IPS-20b (cell line): ENCODE measurements around the gene VEPH1.

Source experiments
- H3K27ac ChIP-seq: one replicate; pipeline ENCODE4 v1.5.1; 2013; ENCODE audit warnings: low read length
- H3K27me3 ChIP-seq: 2 replicates; pipeline ENCODE4 v1.6.1; 2013; ENCODE audit warnings: mild to moderate bottlenecking, low read length, inconsistent platforms; ENCODE audit not compliant: insufficient read depth
- H3K36me3 ChIP-seq: 2 replicates; pipeline ENCODE4 v1.6.1; 2013; ENCODE audit warnings: low read depth, mild to moderate bottlenecking, inconsistent platforms, low read length, moderate library complexity; ENCODE audit not compliant: insufficient read depth
- H3K4me1 ChIP-seq: 2 replicates; pipeline ENCODE4 v1.6.1; 2013; ENCODE audit warnings: mild to moderate bottlenecking, control low read depth, inconsistent platforms, low read length, moderate library complexity; ENCODE audit not compliant: insufficient read depth
- H3K4me3 ChIP-seq: 2 replicates; pipeline ENCODE4 v1.5.1; 2013; ENCODE audit warnings: mild to moderate bottlenecking, low read length, inconsistent platforms
- H3K9ac ChIP-seq: 2 replicates; pipeline ENCODE4 v1.6.1; 2013; ENCODE audit warnings: low read depth, mild to moderate bottlenecking, inconsistent platforms, low read length, moderate library complexity
- H3K9me3 ChIP-seq: 2 replicates; pipeline ENCODE4 v1.6.1; 2013; ENCODE audit warnings: mild to moderate bottlenecking, low read depth, low read length, inconsistent platforms; ENCODE audit not compliant: insufficient read depth

VEPH1 gene

GRCh38 chr3:157471064-157471463 is 32.2 kb downstream of the VEPH1 start:
- Histone ChIP-seq H3K27me3 (no peaks in the 10 kb centered on the region), H3K27ac (no peak overlapping the region), H3K36me3 (no peaks in the 10 kb centered on the region), H3K9me3 (no peaks in the 10 kb centered on the region), H3K4me3 (no peak overlapping the region), H3K4me1 (no peaks in the 10 kb centered on the region), H3K9ac (no peak overlapping the region)

GRCh38 chr3:157469561-157470294 is 33.5 kb downstream of the VEPH1 start:
- Histone ChIP-seq H3K27me3 (no peaks in the 10 kb centered on the region), H3K4me1 (no peaks in the 10 kb centered on the region), H3K9me3 (no peaks in the 10 kb centered on the region), H3K9ac (no peak overlapping the region), H3K4me3 (no peak overlapping the region), H3K36me3 (no peaks in the 10 kb centered on the region), H3K27ac (no peak overlapping the region)

- no peak overlapping the region for H3K27ac ChIP-seq
- no peak overlapping the region for H3K4me3 ChIP-seq
- H3K27me3 ChIP-seq, result no peaks in the 10 kb centered on the region
- H3K9me3 ChIP-seq, result no peaks in the 10 kb centered on the region
- H3K36me3 ChIP-seq, result no peaks in the 10 kb centered on the region
- no peaks in the 10 kb centered on the region for H3K4me1 ChIP-seq
- no peak overlapping the region for H3K9ac ChIP-seq
These were observed 36.0 kb downstream of the VEPH1 start for GRCh38 chr3:157467200-157467599.

- H3K4me3 ChIP-seq, result no peak overlapping the region
- no peak overlapping the region for H3K27ac ChIP-seq
- no peak overlapping the region for H3K9ac ChIP-seq
- no peaks in the 10 kb centered on the region for H3K4me1 ChIP-seq
- H3K9me3 ChIP-seq, result no peaks in the 10 kb centered on the region
- no peaks in the 10 kb centered on the region for H3K27me3 ChIP-seq
- H3K36me3 ChIP-seq, result no peaks in the 10 kb centered on the region
These were observed 37.5 kb downstream of the VEPH1 start for GRCh38 chr3:157465741-157466140.

GRCh38 chr3:157464321-157464720 is 38.9 kb downstream of the VEPH1 start:
- Histone ChIP-seq H3K27me3 (no peaks in the 10 kb centered on the region), H3K36me3 (no peaks in the 10 kb centered on the region), H3K27ac (no peak overlapping the region), H3K4me1 (no peaks in the 10 kb centered on the region), H3K9ac (no peak overlapping the region), H3K9me3 (no peaks in the 10 kb centered on the region), H3K4me3 (no peak overlapping the region)

GRCh38 chr3:157463816-157464215 is 39.4 kb downstream of the VEPH1 start:
- Histone ChIP-seq H3K27ac (no peak overlapping the region), H3K27me3 (no peaks in the 10 kb centered on the region), H3K9ac (no peak overlapping the region)

GRCh38 chr3:157460253-157460652 is 43.0 kb downstream of the VEPH1 start:
- Histone ChIP-seq H3K27ac (no peak overlapping the region), H3K36me3 (no peaks in the 10 kb centered on the region), H3K4me3 (no peak overlapping the region), H3K27me3 (no peaks in the 10 kb centered on the region), H3K9me3 (no peaks in the 10 kb centered on the region), H3K4me1 (no peaks in the 10 kb centered on the region), H3K9ac (no peak overlapping the region)

More at GRCh38 chr3:157463816-157464215, 39.4 kb downstream of the VEPH1 start:
- no peaks in the 10 kb centered on the region for H3K36me3 ChIP-seq
- no peaks in the 10 kb centered on the region for H3K9me3 ChIP-seq
- no peak overlapping the region for H3K4me3 ChIP-seq
- H3K4me1 ChIP-seq, result no peaks in the 10 kb centered on the region

GRCh38 chr3:157459706-157460105 is 43.5 kb downstream of the VEPH1 start:
- Histone ChIP-seq H3K27ac (no peak overlapping the region), H3K36me3 (no peaks in the 10 kb centered on the region), H3K4me3 (no peak overlapping the region)

GRCh38 chr3:157453824-157454223 is 49.4 kb downstream of the VEPH1 start:
- Histone ChIP-seq H3K9me3 (no peaks in the 10 kb centered on the region), H3K4me3 (no peak overlapping the region), H3K36me3 (no peaks in the 10 kb centered on the region), H3K4me1 (no peaks in the 10 kb centered on the region), H3K27me3 (no peaks in the 10 kb centered on the region), H3K9ac (no peak overlapping the region), H3K27ac (no peak overlapping the region)

More at GRCh38 chr3:157459706-157460105, 43.5 kb downstream of the VEPH1 start:
- Histone ChIP-seq H3K4me1 (no peaks in the 10 kb centered on the region), H3K9me3 (no peaks in the 10 kb centered on the region), H3K27me3 (no peaks in the 10 kb centered on the region), H3K9ac (no peak overlapping the region)

GRCh38 chr3:157452097-157452496 is 51.1 kb downstream of the VEPH1 start:
- Histone ChIP-seq H3K27ac (no peak overlapping the region), H3K9me3 (no peaks in the 10 kb centered on the region), H3K4me1 (no peaks in the 10 kb centered on the region), H3K27me3 (no peaks in the 10 kb centered on the region), H3K9ac (no peak overlapping the region), H3K4me3 (no peak overlapping the region), H3K36me3 (no peaks in the 10 kb centered on the region)

- Histone ChIP-seq H3K27ac (no peak overlapping the region), H3K9ac (no peak overlapping the region), H3K27me3 (no peaks in the 10 kb centered on the region), H3K36me3 (no peaks in the 10 kb centered on the region), H3K4me1 (no peaks in the 10 kb centered on the region), H3K9me3 (no peaks in the 10 kb centered on the region), H3K4me3 (no peak overlapping the region)
These were observed 56.1 kb downstream of the VEPH1 start for GRCh38 chr3:157447026-157447694.

- no peak overlapping the region for H3K4me3 ChIP-seq
- H3K4me1 ChIP-seq, result no peaks in the 10 kb centered on the region
- no peaks in the 10 kb centered on the region for H3K9me3 ChIP-seq
- H3K9ac ChIP-seq, result no peak overlapping the region
- H3K27me3 ChIP-seq, result no peaks in the 10 kb centered on the region
- H3K36me3 ChIP-seq, result no peaks in the 10 kb centered on the region
- no peak overlapping the region for H3K27ac ChIP-seq
These were observed 57.4 kb downstream of the VEPH1 start for GRCh38 chr3:157445857-157446256.
